ENCODE data around the gene PCDH18.

DNA sequence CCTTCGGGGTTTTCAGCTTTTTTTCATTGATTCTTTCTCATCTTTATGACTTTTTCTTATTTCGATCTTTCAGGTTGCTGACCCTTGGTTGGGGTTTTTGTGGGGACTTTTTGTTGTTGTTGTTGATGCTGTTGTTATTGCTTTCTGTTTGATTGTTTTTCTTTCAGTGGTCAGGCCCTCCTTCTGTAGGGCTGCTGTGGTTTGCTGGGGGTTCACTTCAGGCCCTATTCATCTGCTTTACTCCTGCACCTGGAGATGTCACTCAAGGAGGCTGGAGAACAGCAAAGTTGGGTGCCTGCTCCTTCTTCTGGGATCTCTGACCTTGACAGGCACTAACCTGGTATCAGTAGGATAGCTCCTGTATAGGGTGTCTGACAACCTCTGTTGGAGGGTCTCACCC is 39.9 kb upstream of the PCDH18 start:
- TF ChIP-seq CTCF (IDR thresholded peaks at IDR 0.05; ENCODE audit: insufficient read depth, low read depth, low read length): no peak
- no peak for TF ChIP-seq EZH2 (IDR thresholded peaks at IDR 0.05; ENCODE audit: insufficient read depth, low read length)

All from astrocyte (in vitro differentiated cells and primary cell).